GM19328 (cell line): ENCODE data around the gene NACC2.

Experiments
- ATAC-seq: cut with Tn5 transposase; IDR thresholded peaks from one replicate; pipeline ENCODE4 v1.9.1; 2021; ENCODE audit warnings: mild to moderate bottlenecking, moderate library complexity; ENCODE audit not compliant: unreplicated experiment

Gene NACC2

GRCh38 chr9:136058084-136058483 lies 37.0 kb downstream of the NACC2 start:
- ATAC-seq = no peak

DNA sequence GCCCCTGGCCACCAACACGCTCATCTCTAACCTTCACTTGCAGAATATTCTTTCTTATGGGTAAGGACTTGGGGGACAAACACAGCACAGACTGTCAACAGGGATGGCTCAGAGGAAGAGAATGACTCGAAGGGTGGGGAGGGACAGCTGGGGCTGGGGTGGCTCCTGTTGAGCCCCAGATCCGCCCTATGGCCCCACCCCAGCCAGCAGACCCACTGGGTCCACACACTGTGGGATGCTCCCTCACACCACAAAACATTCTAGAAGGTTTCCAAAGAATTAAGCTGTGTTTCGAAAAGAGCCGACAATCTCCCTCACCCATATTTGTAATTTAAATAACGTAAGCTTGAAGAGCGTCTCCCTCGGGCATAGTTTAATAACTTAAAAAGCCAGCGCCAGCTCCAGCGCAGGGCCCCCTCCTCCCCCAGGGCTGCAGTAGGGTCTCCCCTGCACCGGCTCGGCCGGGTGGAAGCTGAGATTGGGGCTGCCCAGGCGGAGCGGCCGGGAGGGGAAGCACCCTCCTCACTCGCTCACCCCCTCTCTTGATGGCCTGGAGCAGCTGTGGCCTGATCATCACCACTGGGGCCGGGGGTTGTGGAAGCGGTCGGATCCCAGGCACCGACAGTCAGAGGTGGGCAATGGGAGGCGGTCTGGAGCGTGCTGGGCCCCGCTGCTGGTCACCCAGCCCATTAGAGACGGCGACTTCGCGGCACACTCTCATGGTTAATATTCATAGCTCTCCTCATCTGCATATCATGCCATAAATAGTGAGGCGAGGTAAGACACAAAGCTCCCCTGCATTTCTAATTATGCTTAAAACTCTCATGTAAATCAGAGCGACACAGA lies 37.6 kb downstream of the NACC2 start:
- ATAC-seq = no peak

DNA sequence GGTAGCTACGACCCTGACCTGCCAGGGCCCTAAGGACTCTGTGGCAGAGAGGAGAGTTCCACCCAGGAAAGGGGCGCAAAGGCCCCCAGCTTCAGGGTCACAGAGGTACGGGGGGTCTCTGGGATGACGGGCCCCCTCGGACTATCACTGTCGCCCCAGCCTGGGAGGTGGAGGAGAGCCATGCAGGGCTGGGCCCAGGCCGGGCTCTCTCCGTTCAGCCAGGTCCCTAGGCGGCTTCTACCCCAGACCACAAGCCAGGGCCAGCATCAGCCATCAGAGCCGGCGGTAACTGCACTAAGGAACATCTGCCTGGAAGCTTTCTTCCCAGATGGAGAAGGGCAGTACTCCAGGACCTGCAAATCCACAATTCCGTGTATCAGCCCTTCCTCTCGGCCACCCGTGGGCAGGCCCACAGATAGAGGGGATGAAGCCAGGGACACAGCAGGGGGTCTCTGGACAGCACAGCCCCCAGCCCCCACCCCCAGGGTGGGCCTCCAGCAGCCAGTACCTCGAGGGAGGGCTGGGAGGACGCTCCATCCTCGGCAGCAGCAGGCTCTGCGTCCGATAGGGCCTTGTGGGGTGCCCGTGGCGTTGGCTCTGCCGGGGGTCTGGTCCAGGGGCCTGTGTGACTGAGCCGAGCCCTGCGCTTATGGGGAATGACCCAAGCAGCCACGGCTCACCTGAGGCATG lies 38.4 kb downstream of the NACC2 start:
- no peak for ATAC-seq

DNA sequence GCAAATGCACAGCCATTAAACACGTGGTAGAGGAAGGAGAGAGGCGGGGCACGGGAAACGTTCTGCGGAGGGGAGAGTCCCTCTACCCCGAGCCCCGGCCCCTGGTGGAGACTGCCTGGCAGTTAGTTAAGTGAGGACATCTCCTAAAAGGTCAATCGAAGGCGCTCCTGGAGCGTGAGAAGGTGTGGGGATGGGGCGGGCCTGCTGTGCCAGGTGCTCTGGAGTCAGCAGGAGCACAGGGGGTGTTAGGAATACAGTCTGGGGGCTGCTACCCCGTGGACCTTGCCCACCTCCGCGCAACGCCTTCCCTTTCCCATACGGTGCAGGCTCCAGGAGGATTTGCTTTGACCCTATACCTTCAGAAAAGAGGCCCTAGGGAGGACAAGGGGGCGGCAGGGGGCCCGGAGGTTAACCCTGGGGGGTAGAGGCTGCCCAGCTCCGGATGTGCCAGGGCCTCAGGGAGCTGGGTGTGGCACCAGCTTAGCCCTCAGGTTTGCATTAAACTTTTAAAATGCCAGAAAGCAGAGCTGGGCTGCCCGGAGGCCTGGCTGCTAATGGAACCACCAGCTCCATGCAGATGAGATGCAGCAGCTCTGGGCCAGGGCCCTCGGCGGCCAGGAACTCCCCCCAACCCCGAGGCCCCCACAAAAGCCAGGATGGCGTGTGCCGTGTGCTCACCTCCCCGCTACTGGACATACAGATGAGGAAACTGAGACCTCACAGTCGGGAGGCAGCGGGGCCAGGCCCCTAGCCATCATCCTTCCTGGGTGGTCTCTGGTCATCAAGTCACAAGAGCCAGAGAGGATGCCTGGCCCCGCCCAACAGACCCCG lies 39.2 kb downstream of the NACC2 start:
- no peak for ATAC-seq

- ATAC-seq = no peak
Measured at GRCh38 chr9:136054798-136055714, 40.0 kb downstream of the NACC2 start.

DNA sequence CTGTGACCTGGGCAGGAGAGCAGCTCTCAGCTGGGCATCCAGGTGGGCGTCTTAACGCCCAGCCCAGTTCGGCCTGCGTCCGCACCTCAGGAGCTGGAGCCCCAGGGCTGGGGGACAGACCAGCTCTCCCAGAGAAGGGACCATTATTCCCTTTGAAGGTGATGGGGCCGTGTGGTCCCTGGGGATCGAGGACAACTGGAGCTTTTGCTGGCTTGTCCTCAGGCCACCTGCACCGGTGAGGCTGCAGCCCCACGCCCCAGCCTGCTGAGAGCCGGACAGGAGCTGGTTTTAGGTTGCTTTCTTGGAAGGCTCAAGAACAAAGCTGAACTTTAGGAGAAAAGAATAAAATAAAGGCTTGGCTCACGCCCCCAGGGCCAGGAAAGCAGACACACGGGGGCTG lies 40.9 kb downstream of the NACC2 start:
- no peak for ATAC-seq

GRCh38 chr9:136053757-136054142 lies 41.3 kb downstream of the NACC2 start:
- no peak for ATAC-seq

DNA sequence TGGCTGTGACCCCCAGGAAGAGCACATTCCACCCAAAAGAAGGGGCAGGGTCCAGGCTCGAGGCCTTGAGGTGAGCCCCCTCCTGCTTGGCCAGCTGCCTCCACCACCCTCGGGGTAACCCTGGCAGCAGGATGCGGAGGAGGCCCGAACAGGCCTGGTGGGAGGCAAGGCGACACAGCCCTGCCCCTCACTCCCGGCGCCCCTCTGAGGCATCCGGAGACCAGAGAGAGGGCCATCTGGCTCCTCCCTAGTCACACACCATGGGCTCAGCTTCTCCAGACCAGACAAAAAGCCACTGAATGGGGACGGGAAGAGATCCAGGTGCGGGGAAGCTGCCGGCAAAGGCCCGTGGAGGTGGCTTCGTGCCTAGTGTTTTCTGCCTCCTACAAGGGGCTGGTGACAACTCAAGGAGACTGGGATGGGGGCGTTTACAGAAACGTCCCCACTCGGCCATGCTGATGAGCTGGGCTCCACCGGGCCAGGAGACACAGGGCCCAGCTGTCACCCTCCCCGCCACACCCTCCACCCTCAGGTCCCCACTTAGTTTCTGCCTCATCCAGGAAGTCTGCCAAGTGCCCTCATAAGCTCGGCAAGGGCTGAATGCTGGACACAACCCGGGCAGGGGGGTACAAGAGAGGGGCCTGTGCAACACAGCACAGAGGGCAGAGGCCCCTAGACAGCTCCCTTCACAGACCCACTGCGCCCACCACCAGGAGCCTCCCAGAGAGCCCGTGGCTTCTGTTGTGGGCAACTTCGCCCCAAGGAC lies 41.9 kb downstream of the NACC2 start:
- ATAC-seq = no peak

DNA sequence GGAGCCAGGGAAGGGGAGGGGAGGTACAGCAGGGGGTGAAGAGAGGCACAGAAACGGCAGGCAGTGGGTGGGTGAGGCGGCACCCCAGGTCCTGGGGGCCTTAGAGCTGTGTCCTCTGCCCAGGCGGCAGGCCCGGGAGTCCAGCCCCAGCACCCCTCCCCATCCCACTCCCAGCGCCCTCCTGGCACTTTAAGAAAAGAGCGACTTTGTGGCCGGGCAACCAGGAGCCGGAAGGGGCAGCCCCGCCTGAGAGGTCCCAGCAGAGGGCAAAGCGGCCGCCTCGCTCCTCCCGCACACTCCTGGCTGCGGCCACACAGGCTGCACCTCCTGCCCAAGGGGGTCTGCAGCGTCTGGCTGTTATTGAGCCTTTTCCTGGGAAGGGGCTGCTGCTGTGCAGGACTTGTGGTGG lies 42.6 kb downstream of the NACC2 start:
- no peak for ATAC-seq

- no peak for ATAC-seq
Measured at GRCh38 chr9:136051837-136052471, 43.1 kb downstream of the NACC2 start.

- no peak for ATAC-seq
Measured at GRCh38 chr9:136051453-136051836, 43.6 kb downstream of the NACC2 start.

DNA sequence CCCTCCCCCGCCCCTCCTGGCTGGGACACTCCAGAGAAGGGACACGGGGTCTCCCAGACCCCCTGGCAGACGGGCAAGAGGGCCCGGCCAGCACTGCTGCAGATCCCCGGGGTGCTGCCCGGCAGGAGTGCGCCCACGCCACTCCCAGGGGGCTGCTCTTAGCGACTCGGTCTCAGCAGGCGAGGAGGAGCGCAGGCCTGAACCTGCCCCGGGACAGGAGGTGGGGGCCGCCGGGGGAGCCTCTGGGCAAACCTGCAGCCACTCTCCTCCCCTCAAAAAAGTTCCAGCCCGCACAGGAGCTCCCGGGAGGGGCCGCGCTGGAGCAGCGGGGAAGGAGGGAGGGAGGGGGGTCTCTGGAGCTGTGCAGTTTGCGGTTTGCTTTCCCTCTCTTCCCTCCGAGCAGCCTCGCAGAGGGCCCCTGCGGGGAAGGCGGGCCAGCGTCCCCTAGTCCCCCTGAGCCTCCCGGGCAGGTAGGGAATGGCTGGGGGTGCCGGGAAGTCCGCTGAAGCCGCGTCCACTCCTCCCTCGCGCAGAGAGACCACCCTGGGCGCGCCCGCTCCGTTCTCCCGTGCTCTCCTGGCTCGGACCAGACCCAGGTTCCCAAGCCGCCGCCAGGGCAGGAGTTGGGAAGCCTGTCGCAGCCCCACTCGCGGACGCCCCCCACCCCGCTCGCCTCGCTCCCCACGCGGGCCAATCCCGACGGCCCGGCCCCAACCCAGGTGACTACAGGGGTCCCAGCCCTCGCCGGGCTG lies 44.2 kb downstream of the NACC2 start:
- no peak for ATAC-seq

- ATAC-seq = no peak
Measured at GRCh38 chr9:136050266-136050700, 44.8 kb downstream of the NACC2 start.

- ATAC-seq = no peak
Measured at GRCh38 chr9:136049491-136050265, 45.4 kb downstream of the NACC2 start.

DNA sequence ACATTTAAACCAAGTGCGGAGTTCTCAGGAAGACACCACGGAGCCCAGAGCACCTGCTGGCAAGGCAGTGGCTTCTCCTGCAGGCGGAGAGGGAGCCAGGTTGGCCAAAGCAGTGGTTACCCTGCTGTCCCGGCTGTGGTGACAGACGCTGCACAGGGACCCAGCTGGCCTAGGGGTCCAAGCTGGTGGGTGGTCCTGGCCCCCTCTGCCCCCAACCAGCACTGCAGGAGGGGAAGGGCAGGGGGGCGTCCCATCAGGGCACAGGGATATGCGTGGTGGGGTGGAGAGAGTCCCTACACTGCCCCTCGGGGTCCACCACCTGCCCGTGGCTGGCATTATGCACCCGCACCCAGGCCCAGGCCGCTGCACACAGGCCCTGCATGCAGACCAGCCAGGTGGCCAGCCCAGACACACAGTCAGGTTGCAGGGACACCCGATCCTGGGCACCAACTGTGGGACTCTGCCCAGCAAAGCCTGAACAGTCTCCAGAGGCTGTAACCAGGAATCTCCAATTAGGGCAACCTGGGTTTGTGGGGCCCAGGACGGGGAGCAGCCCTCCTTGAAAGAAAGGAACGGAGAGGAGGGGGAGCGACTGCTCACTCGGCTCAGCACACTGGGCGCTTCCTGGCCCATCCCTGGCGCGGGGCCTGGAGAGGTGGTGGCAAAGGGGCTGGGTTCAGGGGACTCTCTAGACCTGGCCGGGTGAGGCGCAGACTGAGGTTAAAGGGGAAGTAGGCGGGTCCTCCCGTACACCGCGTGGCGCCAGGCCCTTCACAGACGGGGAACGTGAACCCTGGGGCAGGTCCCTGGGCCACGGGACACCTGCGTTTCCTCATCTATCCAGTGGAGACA lies 46.3 kb downstream of the NACC2 start:
- ATAC-seq = no peak

DNA sequence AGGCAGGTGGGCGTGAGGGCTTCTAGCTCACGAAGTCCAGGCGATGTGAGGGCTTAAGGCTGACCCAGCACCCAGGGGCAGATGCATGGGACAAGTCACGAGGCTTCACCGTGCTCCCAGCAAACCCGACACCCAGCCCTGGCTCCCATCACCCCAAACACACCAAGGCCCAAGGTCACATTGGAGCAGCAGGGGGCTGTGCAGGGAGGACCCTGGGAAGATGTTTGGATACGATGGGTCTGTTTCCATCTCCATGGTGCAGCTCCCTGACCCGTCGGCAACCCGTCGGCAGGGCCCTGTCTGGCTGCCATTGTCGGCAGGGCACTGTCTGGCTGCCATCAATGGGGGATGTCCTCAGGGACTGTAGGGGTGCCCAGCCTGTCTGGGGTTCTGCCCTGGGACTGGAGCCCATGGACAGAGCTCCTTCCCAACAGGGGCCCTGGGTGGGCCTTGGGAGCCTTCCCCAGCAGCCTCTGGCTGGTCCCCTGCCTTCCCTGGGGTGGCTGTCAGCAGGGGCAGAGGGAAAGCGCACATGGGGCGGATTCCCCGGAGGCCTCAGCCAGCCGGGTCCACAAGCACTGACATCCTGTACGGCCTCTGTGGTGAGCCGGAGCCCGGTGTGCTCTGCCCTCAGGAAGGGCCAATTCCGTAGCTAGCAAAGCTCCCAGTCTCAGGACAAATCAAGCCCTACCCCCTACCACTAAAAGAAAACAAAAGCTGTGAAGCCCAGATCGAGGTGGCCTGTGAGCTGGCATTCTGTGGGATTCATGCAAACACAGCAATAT lies 47.1 kb downstream of the NACC2 start:
- ATAC-seq = no peak
